ENCODE results near the gene CIBAR2. TPM values are rescaled to one million over a fixed set of nuclear protein-coding genes. Genes with fewer than 3 reads are reported as not detected.
A peak's percentile ranks its signal among the peaks of the same experiment; 100 is the strongest.

CIBAR2 gene
- total and polyA plus RNA-seq, 2 donors (not counting 1 experiment from before 2014, with no cell fraction given): not detected

DNA sequence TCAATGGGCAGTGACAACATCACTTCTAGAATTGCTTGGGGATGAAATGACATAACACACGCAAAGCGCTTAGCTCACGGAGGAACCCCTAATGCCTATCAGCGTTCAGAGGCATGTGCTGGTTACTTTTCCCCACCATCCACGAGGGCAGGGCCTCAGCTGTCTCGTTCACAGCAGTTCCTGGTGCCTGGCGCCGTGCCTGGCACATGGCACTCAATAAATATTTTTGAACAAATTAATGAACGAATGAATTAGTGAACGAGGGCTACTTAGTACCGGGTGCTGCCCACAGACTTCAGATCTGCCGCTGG, 14.1 kb upstream of the CIBAR2 start:
- H3K4me2 ChIP-seq (ENCODE audit: extremely low read depth, insufficient read depth, low read length): peak overlapping the region; percentile 42

DNA sequence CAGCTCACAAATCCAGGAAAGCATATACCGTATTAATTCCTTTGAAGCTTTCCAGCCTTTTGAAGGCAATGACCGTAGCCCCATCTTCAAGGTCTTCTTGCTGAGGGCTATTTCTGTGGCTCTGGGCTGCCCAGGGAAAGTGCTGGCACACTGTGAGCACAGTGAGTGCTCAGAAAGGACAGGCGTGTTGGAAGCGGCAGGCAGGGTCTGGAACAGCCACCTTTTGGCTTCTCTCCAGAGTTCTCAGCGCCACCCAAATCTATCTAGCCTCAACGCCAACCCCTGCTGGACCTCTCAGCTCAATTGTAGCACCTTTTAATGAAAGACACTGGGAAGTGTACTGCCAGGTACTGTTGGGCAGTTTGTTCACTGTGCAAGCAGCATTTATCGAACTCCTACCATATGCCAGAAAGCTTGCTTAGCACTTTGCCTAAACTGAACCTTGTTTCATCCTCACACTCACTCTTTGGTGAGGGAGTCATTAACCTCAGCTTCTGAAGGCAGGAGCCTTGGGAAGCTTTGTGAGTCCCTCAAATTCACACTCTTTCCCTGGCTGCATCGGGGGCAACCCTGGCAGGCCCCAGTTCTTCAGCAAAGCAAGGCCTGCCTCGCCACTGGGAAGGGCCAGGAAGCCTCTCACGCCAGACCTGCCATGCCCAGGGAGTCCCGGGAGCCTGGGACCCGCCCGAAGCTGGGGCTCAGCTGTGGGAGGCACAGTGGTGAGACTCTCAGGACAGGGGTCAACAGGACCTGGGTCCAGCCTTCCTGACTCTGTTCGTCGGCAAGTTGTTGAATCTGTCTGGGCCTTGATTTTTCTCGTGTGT, 13.5 kb upstream of the CIBAR2 start:
- no peak overlapping the region for H2AFZ ChIP-seq (ENCODE audit: low read length)
- no peaks in the 10 kb centered on the region for H3K9me3 ChIP-seq (ENCODE audit: control insufficient read depth, insufficient read depth, low read depth, low read length)
- no peak overlapping the region for H3K4me3 ChIP-seq (replicated peaks in 1 of 4; ENCODE audit: control extremely low read depth in 1 of 4, insufficient read depth in 1 of 4, low read depth in 3 of 4, low read length in 4 of 4)
- H3K79me2 ChIP-seq (ENCODE audit: control insufficient read depth, insufficient read depth, low read length): no peaks in the 10 kb centered on the region
- H4K20me1 ChIP-seq (ENCODE audit: control insufficient read depth, extremely low read depth, insufficient read depth, low read length): no peaks in the 10 kb centered on the region
- H3K36me3 ChIP-seq (ENCODE audit: control insufficient read depth, insufficient read depth, low read length): no peaks in the 10 kb centered on the region
- H3K9ac ChIP-seq (ENCODE audit: insufficient read depth, low read length): no peak overlapping the region
- no peaks in the 10 kb centered on the region for H3K27me3 ChIP-seq (ENCODE audit: control insufficient read depth, insufficient read depth, low read length)
- peaks cover 13% of the 10 kb centered on the region for H3K4me1 ChIP-seq (ENCODE audit: control insufficient read depth, extremely low read depth, insufficient read depth, low read length)
- TF ChIP-seq, protein P1, sequence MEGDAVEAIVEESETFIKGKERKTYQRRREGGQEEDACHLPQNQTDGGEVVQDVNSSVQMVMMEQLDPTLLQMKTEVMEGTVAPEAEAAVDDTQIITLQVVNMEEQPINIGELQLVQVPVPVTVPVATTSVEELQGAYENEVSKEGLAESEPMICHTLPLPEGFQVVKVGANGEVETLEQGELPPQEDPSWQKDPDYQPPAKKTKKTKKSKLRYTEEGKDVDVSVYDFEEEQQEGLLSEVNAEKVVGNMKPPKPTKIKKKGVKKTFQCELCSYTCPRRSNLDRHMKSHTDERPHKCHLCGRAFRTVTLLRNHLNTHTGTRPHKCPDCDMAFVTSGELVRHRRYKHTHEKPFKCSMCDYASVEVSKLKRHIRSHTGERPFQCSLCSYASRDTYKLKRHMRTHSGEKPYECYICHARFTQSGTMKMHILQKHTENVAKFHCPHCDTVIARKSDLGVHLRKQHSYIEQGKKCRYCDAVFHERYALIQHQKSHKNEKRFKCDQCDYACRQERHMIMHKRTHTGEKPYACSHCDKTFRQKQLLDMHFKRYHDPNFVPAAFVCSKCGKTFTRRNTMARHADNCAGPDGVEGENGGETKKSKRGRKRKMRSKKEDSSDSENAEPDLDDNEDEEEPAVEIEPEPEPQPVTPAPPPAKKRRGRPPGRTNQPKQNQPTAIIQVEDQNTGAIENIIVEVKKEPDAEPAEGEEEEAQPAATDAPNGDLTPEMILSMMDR (conservative IDR thresholded peaks at IDR 0.05 in 1 of 2, IDR thresholded peaks at IDR 0.05 in 1 of 2; ENCODE audit: low read depth in 1 of 2, low read length in 2 of 2): no peak
- TF ChIP-seq EZH2 (IDR thresholded peaks at IDR 0.05; ENCODE audit: low read length, missing control alignments): no peak
- peak overlapping the region; percentile 45 for H3K27ac ChIP-seq (ENCODE audit: insufficient read depth, low read length)
- no peak overlapping the region for H3K4me2 ChIP-seq (ENCODE audit: extremely low read depth, insufficient read depth, low read length)
- DNase-seq (ENCODE audit: low read depth in 2 of 2): peak in 1 of 2 donors; percentile 15

More for the DNA sequence above, 14.1 kb upstream of the CIBAR2 start:
- Histone ChIP-seq H3K4me3 (replicated peaks in 1 of 4; ENCODE audit: control extremely low read depth in 1 of 4, insufficient read depth in 1 of 4, low read depth in 3 of 4, low read length in 4 of 4) (no peak overlapping the region), H4K20me1 (ENCODE audit: control insufficient read depth, extremely low read depth, insufficient read depth, low read length) (no peaks in the 10 kb centered on the region), H3K27me3 (ENCODE audit: control insufficient read depth, insufficient read depth, low read length) (no peaks in the 10 kb centered on the region), H3K9me3 (ENCODE audit: control insufficient read depth, insufficient read depth, low read depth, low read length) (no peaks in the 10 kb centered on the region), H3K79me2 (ENCODE audit: control insufficient read depth, insufficient read depth, low read length) (no peaks in the 10 kb centered on the region), H3K9ac (ENCODE audit: insufficient read depth, low read length) (no peak overlapping the region), H3K27ac (ENCODE audit: insufficient read depth, low read length) (peak overlapping the region; percentile 45), H3K36me3 (ENCODE audit: control insufficient read depth, insufficient read depth, low read length) (no peaks in the 10 kb centered on the region), H3K4me1 (ENCODE audit: control insufficient read depth, extremely low read depth, insufficient read depth, low read length) (peaks cover 14% of the 10 kb centered on the region), H2AFZ (ENCODE audit: low read length) (no peak overlapping the region)
- TF ChIP-seq EZH2 (IDR thresholded peaks at IDR 0.05; ENCODE audit: low read length, missing control alignments): no peak
- TF ChIP-seq, protein P1 (conservative IDR thresholded peaks at IDR 0.05 in 1 of 2, IDR thresholded peaks at IDR 0.05 in 1 of 2; ENCODE audit: low read depth in 1 of 2, low read length in 2 of 2): no peak
- peak in 1 of 2 donors; percentile 23 for DNase-seq (ENCODE audit: low read depth in 2 of 2)

DNA sequence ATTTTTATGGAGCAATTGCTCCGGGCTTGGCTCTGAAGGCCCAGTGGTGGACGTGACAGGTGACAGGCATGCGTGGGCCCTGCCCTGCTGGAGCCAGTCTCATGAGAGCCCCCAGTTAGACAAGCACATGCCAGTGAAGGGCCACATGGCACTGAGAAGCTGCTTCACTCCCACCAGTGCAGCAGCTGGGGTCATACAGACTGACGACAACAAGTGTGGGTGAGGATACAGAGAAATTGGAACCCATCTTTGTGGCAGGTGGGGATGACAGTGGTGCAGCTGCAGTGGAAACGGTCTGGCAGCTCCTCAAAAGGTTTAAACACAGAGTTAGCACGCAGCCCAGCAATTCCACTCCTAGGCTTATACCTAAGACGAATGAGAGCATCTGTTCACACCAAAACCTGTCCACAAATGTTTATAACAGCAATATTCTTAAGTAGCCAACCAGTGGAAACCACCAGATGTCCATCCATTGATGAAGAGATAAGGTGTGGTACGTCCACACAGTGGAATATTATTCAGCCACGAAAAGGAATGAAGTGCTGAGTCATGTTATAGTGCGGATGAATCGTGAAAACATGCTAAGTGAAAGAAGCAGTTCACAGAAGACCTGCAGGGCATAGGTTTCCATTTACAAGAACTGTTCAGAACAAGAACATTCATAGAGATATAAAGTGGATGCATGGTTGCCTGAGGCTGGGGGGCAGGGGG, 12.5 kb upstream of the CIBAR2 start:
- Histone ChIP-seq H3K4me1 (ENCODE audit: control insufficient read depth, extremely low read depth, insufficient read depth, low read length) (peaks cover 3% of the 10 kb centered on the region), H3K9me3 (ENCODE audit: control insufficient read depth, insufficient read depth, low read depth, low read length) (no peaks in the 10 kb centered on the region), H4K20me1 (ENCODE audit: control insufficient read depth, extremely low read depth, insufficient read depth, low read length) (no peaks in the 10 kb centered on the region), H2AFZ (ENCODE audit: low read length) (no peak overlapping the region), H3K27ac (ENCODE audit: insufficient read depth, low read length) (peak overlapping the region; percentile 88), H3K36me3 (ENCODE audit: control insufficient read depth, insufficient read depth, low read length) (no peaks in the 10 kb centered on the region), H3K9ac (ENCODE audit: insufficient read depth, low read length) (no peak overlapping the region), H3K27me3 (ENCODE audit: control insufficient read depth, insufficient read depth, low read length) (no peaks in the 10 kb centered on the region), H3K79me2 (ENCODE audit: control insufficient read depth, insufficient read depth, low read length) (no peaks in the 10 kb centered on the region), H3K4me2 (ENCODE audit: extremely low read depth, insufficient read depth, low read length) (peak overlapping the region; percentile 17), H3K4me3 (replicated peaks in 1 of 4; ENCODE audit: control extremely low read depth in 1 of 4, insufficient read depth in 1 of 4, low read depth in 3 of 4, low read length in 4 of 4) (no peak overlapping the region)
- peak in 1 of 2 donors; percentile 9 for DNase-seq (ENCODE audit: low read depth in 2 of 2)
- TF ChIP-seq, protein P1 (conservative IDR thresholded peaks at IDR 0.05 in 1 of 2, IDR thresholded peaks at IDR 0.05 in 1 of 2; ENCODE audit: low read depth in 1 of 2, low read length in 2 of 2): no peak

All from fibroblast of lung (primary cell).